Measurements from ENCODE around the gene LILRA2. TPM values are rescaled to one million over a fixed set of nuclear protein-coding genes. Genes with fewer than 3 reads are reported as not detected.
"Not testable (repeated sequence)": the region's sequence is repeated elsewhere in the genome, so short reads cannot be mapped to it uniquely, and the experiment has no call there.

LILRA2 gene
- total RNA-seq, 1 experiment from 2014 or later, result not detected

GRCh38 chr19:54587026-54587425 lies 13.4 kb downstream of the LILRA2 start:
- peaks cover 9 to 49% (median 12%) of the 10 kb centered on the region in 3 experiments; a peak in 6 of 7 replicates for H3K36me3 Mint-ChIP-seq (ENCODE audit: insufficient read depth in 1 of 3, low read depth in 3 of 3)
- H3K4me1 ChIP-seq (ENCODE audit: insufficient read depth, low read length), result no peaks in the 10 kb centered on the region
- no peaks in the 10 kb centered on the region for H3K4me1 Mint-ChIP-seq
- no peaks in the 10 kb centered on the region for H3K27me3 ChIP-seq (ENCODE audit: insufficient read depth, low read length)
- WGBS (ENCODE audit: extremely low coverage, insufficient read length, low lambda C conversion rate), result no CpG with 5 or more reads among the region's 7 CpGs
- H4K91ac ChIP-seq (ENCODE audit: insufficient read length, low read depth, low read length), result no peak overlapping the region
- H3K14ac ChIP-seq (ENCODE audit: insufficient read depth, low read length), result no peak overlapping the region
- H2BK5ac ChIP-seq (ENCODE audit: insufficient read length, low read length), result no peak overlapping the region
- no peak for TF ChIP-seq CTCF (conservative IDR thresholded peaks at IDR 0.05)
- peaks cover 64% of the 10 kb centered on the region for H3K9me3 ChIP-seq (ENCODE audit: control insufficient read depth, low read depth, low read length)
- H3K23ac ChIP-seq (ENCODE audit: insufficient read length, low read depth, low read length), result no peak overlapping the region
- H2BK120ac ChIP-seq (ENCODE audit: low read depth, low read length, poor library complexity, severe bottlenecking), result no peak overlapping the region
- no peaks in the 10 kb centered on the region for H3K79me1 ChIP-seq (ENCODE audit: insufficient read depth, low read depth, low read length, poor library complexity, severe bottlenecking)
- no peaks in the 10 kb centered on the region for H3K79me2 ChIP-seq (ENCODE audit: insufficient read depth, low read length)
- peaks cover 2% of the 10 kb centered on the region for H3K27me3 Mint-ChIP-seq (ENCODE audit: low read depth)
- H4K20me1 ChIP-seq (ENCODE audit: control insufficient read depth, insufficient read depth, insufficient read length), result no peaks in the 10 kb centered on the region
- no peak overlapping the region for H3T11ph ChIP-seq (ENCODE audit: low read length)
- no peak for DNase-seq
- no peak overlapping the region for H3K4me2 ChIP-seq (ENCODE audit: insufficient read depth, insufficient read length, low read length)
- H4K8ac ChIP-seq (replicated peaks; ENCODE audit: insufficient read length, low read depth, low read length), result no peak overlapping the region
- H3K27ac ChIP-seq (ENCODE audit: insufficient read length, low read depth, low read length), result no peak overlapping the region
- H3K18ac ChIP-seq (ENCODE audit: insufficient read length, low read depth, low read length), result no peak overlapping the region
- H2AK5ac ChIP-seq (ENCODE audit: insufficient read length, low read length), result no peak overlapping the region
- H2AFZ ChIP-seq (ENCODE audit: low read length), result no peak overlapping the region
- H3K27ac Mint-ChIP-seq, result no peak overlapping the region
- H2BK15ac ChIP-seq (ENCODE audit: low read depth, low read length), result no peak overlapping the region
- H3K56ac ChIP-seq (ENCODE audit: insufficient read length, low read depth, low read length), result no peak overlapping the region
- H2BK12ac ChIP-seq (ENCODE audit: insufficient read length, low read depth, low read length), result no peak overlapping the region
- H3K4me3 Mint-ChIP-seq, result no peak overlapping the region
- no peak overlapping the region for H3K4ac ChIP-seq (ENCODE audit: low read depth, low read length)
- H3K9me3 Mint-ChIP-seq, result peaks cover 99 to 100% of the 10 kb centered on the region in 2 experiments
- H3K9ac ChIP-seq (ENCODE audit: extremely low read depth, insufficient read length, low read length), result no peak overlapping the region
- H4K5ac ChIP-seq (ENCODE audit: insufficient read length, low read depth, low read length), result no peak overlapping the region
- no peak overlapping the region for H2BK20ac ChIP-seq (ENCODE audit: low read depth, low read length, poor library complexity, severe bottlenecking)
- H3K23me2 ChIP-seq (ENCODE audit: insufficient read length, low read depth, low read length, poor library complexity, severe bottlenecking), result no peaks in the 10 kb centered on the region

- not testable (repeated sequence) for H3K4ac ChIP-seq (ENCODE audit: low read depth, low read length); H3K56ac ChIP-seq (ENCODE audit: insufficient read length, low read depth, low read length); H2BK5ac ChIP-seq (ENCODE audit: insufficient read length, low read length); H2BK12ac ChIP-seq (ENCODE audit: insufficient read length, low read depth, low read length); H3K4me3 Mint-ChIP-seq; H3K14ac ChIP-seq (ENCODE audit: insufficient read depth, low read length); H3K18ac ChIP-seq (ENCODE audit: insufficient read length, low read depth, low read length); H3K4me1 ChIP-seq (ENCODE audit: insufficient read depth, low read length); H4K91ac ChIP-seq (ENCODE audit: insufficient read length, low read depth, low read length); H4K20me1 ChIP-seq (ENCODE audit: control insufficient read depth, insufficient read depth, insufficient read length); H2AK5ac ChIP-seq (ENCODE audit: insufficient read length, low read length); H4K5ac ChIP-seq (ENCODE audit: insufficient read length, low read depth, low read length); H3K79me2 ChIP-seq (ENCODE audit: insufficient read depth, low read length); H3K27ac ChIP-seq (ENCODE audit: insufficient read length, low read depth, low read length); H4K8ac ChIP-seq (replicated peaks; ENCODE audit: insufficient read length, low read depth, low read length); H3K27me3 Mint-ChIP-seq (ENCODE audit: low read depth); H2AFZ ChIP-seq (ENCODE audit: low read length); H3K4me1 Mint-ChIP-seq; H3K27me3 ChIP-seq (ENCODE audit: insufficient read depth, low read length); DNase-seq; H3K79me1 ChIP-seq (ENCODE audit: insufficient read depth, low read depth, low read length, poor library complexity, severe bottlenecking); H3K9ac ChIP-seq (ENCODE audit: extremely low read depth, insufficient read length, low read length); H2BK15ac ChIP-seq (ENCODE audit: low read depth, low read length); H2BK20ac ChIP-seq (ENCODE audit: low read depth, low read length, poor library complexity, severe bottlenecking); H3K23me2 ChIP-seq (ENCODE audit: insufficient read length, low read depth, low read length, poor library complexity, severe bottlenecking); H2BK120ac ChIP-seq (ENCODE audit: low read depth, low read length, poor library complexity, severe bottlenecking); H3K4me2 ChIP-seq (ENCODE audit: insufficient read depth, insufficient read length, low read length); H3K23ac ChIP-seq (ENCODE audit: insufficient read length, low read depth, low read length); H3K27ac Mint-ChIP-seq; H3T11ph ChIP-seq (ENCODE audit: low read length)
- no CpG with 5 or more reads among the region's 6 CpGs for WGBS (ENCODE audit: extremely low coverage, insufficient read length, low lambda C conversion rate)
- Mint-ChIP-seq H3K9me3 (peaks cover 94% of the 10 kb centered on the region in 2 experiments), H3K36me3 (ENCODE audit: insufficient read depth in 1 of 3, low read depth in 3 of 3) (peaks cover 7 to 27% (median 13%) of the 10 kb centered on the region in 3 experiments)
- H3K9me3 ChIP-seq (ENCODE audit: control insufficient read depth, low read depth, low read length), result peaks cover 88% of the 10 kb centered on the region
Measured at GRCh38 chr19:54593445-54593844, 19.9 kb downstream of the LILRA2 start, which contains the start of gene LILRA1. Gene LILRA1 (plus strand): TSS chr19:54593632. CDS start chr19:54594245, 613 bp downstream.
